ENCODE measurements around the gene TMPRSS3. TPM values are rescaled to one million over a fixed set of nuclear protein-coding genes. Genes with fewer than 3 reads are reported as not detected.

TMPRSS3 gene
- total and polyA plus RNA-seq, 9 donors, result 0.13 to 0.32 (median 0.17) TPM; not detected in 5

GRCh38 chr21:42364304-42364865 lies 31.5 kb downstream of the TMPRSS3 start:
- Histone ChIP-seq H3K27me3 (ENCODE audit: control insufficient read depth, insufficient read depth, low read length) (peaks cover 39% of the 10 kb centered on the region), H3K36me3 (ENCODE audit: control insufficient read depth, insufficient read depth, low read length) (no peaks in the 10 kb centered on the region), H3K4me3 (ENCODE audit: low read length) (no peak overlapping the region), H3K9me3 (replicated peaks; ENCODE audit: control insufficient read depth, low read depth, low read length) (peaks cover 2% of the 10 kb centered on the region), H3K27ac (ENCODE audit: low read length) (no peak overlapping the region), H3K4me1 (ENCODE audit: control insufficient read depth, insufficient read depth, low read length) (no peaks in the 10 kb centered on the region)
- 64% methylated on average over 12 of the region's 13 CpGs for WGBS (ENCODE audit: insufficient coverage)
- no peak for DNase-seq

DNA sequence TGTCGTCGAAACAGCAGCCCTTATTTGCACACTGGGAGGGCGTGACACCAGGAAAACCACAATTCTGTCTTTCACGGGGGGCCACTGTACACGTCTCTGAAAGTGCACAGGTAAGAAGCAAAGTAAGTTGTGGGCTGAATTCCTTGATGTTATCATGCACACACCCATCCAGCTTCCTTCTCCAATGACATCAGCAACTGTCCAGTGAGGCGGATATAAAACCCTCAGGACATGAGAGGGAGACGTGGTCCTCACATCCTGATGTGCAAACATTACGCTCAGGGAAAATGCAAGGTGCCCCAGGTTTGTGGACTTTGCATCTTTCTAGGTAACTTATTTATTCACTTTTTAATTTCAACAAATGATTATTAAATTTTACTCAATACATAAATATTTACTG lies 32.5 kb downstream of the TMPRSS3 start:
- peaks cover 39% of the 10 kb centered on the region for H3K27me3 ChIP-seq (ENCODE audit: control insufficient read depth, insufficient read depth, low read length)
- peaks cover 2% of the 10 kb centered on the region for H3K9me3 ChIP-seq (replicated peaks; ENCODE audit: control insufficient read depth, low read depth, low read length)
- H3K27ac ChIP-seq (ENCODE audit: low read length), result no peak overlapping the region
- 91% methylated on average over 3 of the region's 8 CpGs for WGBS (ENCODE audit: insufficient coverage)
- no peaks in the 10 kb centered on the region for H3K36me3 ChIP-seq (ENCODE audit: control insufficient read depth, insufficient read depth, low read length)
- no peak for DNase-seq
- no peak overlapping the region for H3K4me3 ChIP-seq (ENCODE audit: low read length)
- no peaks in the 10 kb centered on the region for H3K4me1 ChIP-seq (ENCODE audit: control insufficient read depth, insufficient read depth, low read length)

GRCh38 chr21:42362700-42363099 lies 33.2 kb downstream of the TMPRSS3 start:
- DNase-seq, result no peak
- H3K27me3 ChIP-seq (ENCODE audit: control insufficient read depth, insufficient read depth, low read length), result peaks cover 39% of the 10 kb centered on the region
- no peaks in the 10 kb centered on the region for H3K4me1 ChIP-seq (ENCODE audit: control insufficient read depth, insufficient read depth, low read length)
- no peak overlapping the region for H3K27ac ChIP-seq (ENCODE audit: low read length)
- H3K4me3 ChIP-seq (ENCODE audit: low read length), result no peak overlapping the region
- H3K9me3 ChIP-seq (replicated peaks; ENCODE audit: control insufficient read depth, low read depth, low read length), result peaks cover 2% of the 10 kb centered on the region
- no CpG with 5 or more reads among the region's 9 CpGs for WGBS (ENCODE audit: insufficient coverage)
- H3K36me3 ChIP-seq (ENCODE audit: control insufficient read depth, insufficient read depth, low read length), result no peaks in the 10 kb centered on the region

DNA sequence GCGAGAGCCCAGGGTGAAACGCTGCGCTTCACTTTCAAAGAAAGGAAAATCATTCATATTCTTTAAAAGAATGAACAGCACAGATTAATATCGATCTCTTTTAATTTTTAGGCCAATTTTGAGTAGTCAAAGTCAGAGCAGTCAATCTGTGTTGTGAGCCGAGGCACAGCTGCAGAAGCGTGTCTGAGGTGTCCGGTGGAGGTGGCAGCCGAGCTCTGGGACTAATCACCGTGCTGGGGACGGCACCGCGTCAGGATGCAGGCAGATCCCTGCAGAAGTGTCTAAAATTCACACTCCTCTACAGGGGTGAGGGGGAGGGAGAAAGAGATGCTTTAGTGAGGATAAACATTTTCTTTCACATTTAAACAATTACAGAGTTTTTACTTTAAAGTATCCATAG lies 33.7 kb downstream of the TMPRSS3 start:
- Histone ChIP-seq H3K27ac (ENCODE audit: low read length) (no peak overlapping the region), H3K9me3 (replicated peaks; ENCODE audit: control insufficient read depth, low read depth, low read length) (peaks cover 2% of the 10 kb centered on the region), H3K36me3 (ENCODE audit: control insufficient read depth, insufficient read depth, low read length) (no peaks in the 10 kb centered on the region), H3K4me1 (ENCODE audit: control insufficient read depth, insufficient read depth, low read length) (no peaks in the 10 kb centered on the region), H3K27me3 (ENCODE audit: control insufficient read depth, insufficient read depth, low read length) (peaks cover 39% of the 10 kb centered on the region), H3K4me3 (ENCODE audit: low read length) (no peak overlapping the region)
- 71% methylated on average over 3 of the region's 12 CpGs for WGBS (ENCODE audit: insufficient coverage)
- no peak for DNase-seq

- DNase-seq, result no peak
- H3K27ac ChIP-seq (ENCODE audit: low read length), result no peak overlapping the region
- H3K36me3 ChIP-seq (ENCODE audit: control insufficient read depth, insufficient read depth, low read length), result no peaks in the 10 kb centered on the region
- H3K4me3 ChIP-seq (ENCODE audit: low read length), result no peak overlapping the region
- H3K4me1 ChIP-seq (ENCODE audit: control insufficient read depth, insufficient read depth, low read length), result no peaks in the 10 kb centered on the region
- WGBS (ENCODE audit: insufficient coverage), result 0% methylated on average over 1 of the region's 7 CpGs
- peaks cover 39% of the 10 kb centered on the region for H3K27me3 ChIP-seq (ENCODE audit: control insufficient read depth, insufficient read depth, low read length)
- H3K9me3 ChIP-seq (replicated peaks; ENCODE audit: control insufficient read depth, low read depth, low read length), result peaks cover 2% of the 10 kb centered on the region
These were observed 34.6 kb downstream of the TMPRSS3 start for GRCh38 chr21:42361286-42361685.

- Histone ChIP-seq H3K27me3 (ENCODE audit: control insufficient read depth, insufficient read depth, low read length) (peaks cover 39% of the 10 kb centered on the region), H3K27ac (ENCODE audit: low read length) (no peak overlapping the region)
- 100% methylated on average over 1 of the region's 2 CpGs for WGBS (ENCODE audit: insufficient coverage)
These were observed 35.5 kb downstream of the TMPRSS3 start for GRCh38 chr21:42360317-42360716.

GRCh38 chr21:42358937-42359336 lies 36.9 kb downstream of the TMPRSS3 start:
- DNase-seq, result no peak
- 80% methylated on average over 11 of the region's 13 CpGs for WGBS (ENCODE audit: insufficient coverage)

More at GRCh38 chr21:42360317-42360716, 35.5 kb downstream of the TMPRSS3 start:
- H3K4me3 ChIP-seq (ENCODE audit: low read length), result no peak overlapping the region
- DNase-seq, result no peak
- H3K36me3 ChIP-seq (ENCODE audit: control insufficient read depth, insufficient read depth, low read length), result no peaks in the 10 kb centered on the region
- peaks cover 2% of the 10 kb centered on the region for H3K9me3 ChIP-seq (replicated peaks; ENCODE audit: control insufficient read depth, low read depth, low read length)
- H3K4me1 ChIP-seq (ENCODE audit: control insufficient read depth, insufficient read depth, low read length), result no peaks in the 10 kb centered on the region

DNA sequence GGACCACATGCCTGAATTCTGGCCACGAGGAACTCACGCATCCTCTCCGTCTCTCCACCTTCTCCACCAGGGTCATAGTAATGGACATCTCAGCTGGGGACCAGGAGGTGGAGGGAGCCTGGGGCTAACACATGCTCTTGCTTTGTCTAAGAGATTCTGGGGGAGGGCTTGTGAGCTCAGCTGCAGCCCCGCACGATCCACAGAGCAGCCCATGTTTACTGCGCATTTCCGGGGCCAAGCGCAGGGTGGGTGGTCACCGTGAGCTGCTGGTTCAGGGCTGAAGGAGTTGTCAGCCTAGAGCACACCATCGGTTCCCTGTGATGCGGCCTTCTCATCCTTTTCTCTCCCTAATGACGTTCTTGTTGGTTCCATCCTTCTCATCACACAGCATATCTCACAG lies 37.6 kb downstream of the TMPRSS3 start:
- Histone ChIP-seq H3K9me3 (replicated peaks; ENCODE audit: control insufficient read depth, low read depth, low read length) (peaks cover 2% of the 10 kb centered on the region), H3K36me3 (ENCODE audit: control insufficient read depth, insufficient read depth, low read length) (no peaks in the 10 kb centered on the region), H3K4me3 (ENCODE audit: low read length) (no peak overlapping the region), H3K4me1 (ENCODE audit: control insufficient read depth, insufficient read depth, low read length) (no peaks in the 10 kb centered on the region), H3K27ac (ENCODE audit: low read length) (no peak overlapping the region), H3K27me3 (ENCODE audit: control insufficient read depth, insufficient read depth, low read length) (peaks cover 28% of the 10 kb centered on the region)
- 93% methylated on average over 9 of the region's 12 CpGs for WGBS (ENCODE audit: insufficient coverage)
- DNase-seq, result no peak

More at GRCh38 chr21:42358937-42359336, 36.9 kb downstream of the TMPRSS3 start:
- Histone ChIP-seq H3K36me3 (ENCODE audit: control insufficient read depth, insufficient read depth, low read length) (no peaks in the 10 kb centered on the region), H3K9me3 (replicated peaks; ENCODE audit: control insufficient read depth, low read depth, low read length) (peaks cover 2% of the 10 kb centered on the region), H3K27ac (ENCODE audit: low read length) (no peak overlapping the region), H3K27me3 (ENCODE audit: control insufficient read depth, insufficient read depth, low read length) (peaks cover 31% of the 10 kb centered on the region), H3K4me1 (ENCODE audit: control insufficient read depth, insufficient read depth, low read length) (no peaks in the 10 kb centered on the region), H3K4me3 (ENCODE audit: low read length) (no peak overlapping the region)

- peaks cover 19% of the 10 kb centered on the region for H3K27me3 ChIP-seq (ENCODE audit: control insufficient read depth, insufficient read depth, low read length)
- WGBS (ENCODE audit: insufficient coverage), result no CpG with 5 or more reads among the region's 3 CpGs
- H3K9me3 ChIP-seq (replicated peaks; ENCODE audit: control insufficient read depth, low read depth, low read length), result peaks cover 2% of the 10 kb centered on the region
- no peak for DNase-seq
- H3K4me1 ChIP-seq (ENCODE audit: control insufficient read depth, insufficient read depth, low read length), result no peaks in the 10 kb centered on the region
- no peaks in the 10 kb centered on the region for H3K36me3 ChIP-seq (ENCODE audit: control insufficient read depth, insufficient read depth, low read length)
- H3K27ac ChIP-seq (ENCODE audit: low read length), result no peak overlapping the region
- no peak overlapping the region for H3K4me3 ChIP-seq (ENCODE audit: low read length)
These were observed 38.5 kb downstream of the TMPRSS3 start for GRCh38 chr21:42357307-42357706.

GRCh38 chr21:42356650-42357049 lies 39.2 kb downstream of the TMPRSS3 start:
- DNase-seq, result no peak
- 57% methylated on average over 6 of the region's 6 CpGs for WGBS (ENCODE audit: insufficient coverage)

GRCh38 chr21:42356046-42356445 lies 39.8 kb downstream of the TMPRSS3 start:
- Histone ChIP-seq H3K4me3 (ENCODE audit: low read length) (no peak overlapping the region), H3K36me3 (ENCODE audit: control insufficient read depth, insufficient read depth, low read length) (no peaks in the 10 kb centered on the region), H3K27ac (ENCODE audit: low read length) (no peak overlapping the region), H3K4me1 (ENCODE audit: control insufficient read depth, insufficient read depth, low read length) (no peaks in the 10 kb centered on the region), H3K9me3 (replicated peaks; ENCODE audit: control insufficient read depth, low read depth, low read length) (peaks cover 2% of the 10 kb centered on the region), H3K27me3 (ENCODE audit: control insufficient read depth, insufficient read depth, low read length) (peaks cover 9% of the 10 kb centered on the region)
- no peak for DNase-seq
- 63% methylated on average over 1 of the region's 2 CpGs for WGBS (ENCODE audit: insufficient coverage)

More at GRCh38 chr21:42356650-42357049, 39.2 kb downstream of the TMPRSS3 start:
- Histone ChIP-seq H3K4me3 (ENCODE audit: low read length) (no peak overlapping the region), H3K36me3 (ENCODE audit: control insufficient read depth, insufficient read depth, low read length) (no peaks in the 10 kb centered on the region), H3K27ac (ENCODE audit: low read length) (no peak overlapping the region), H3K27me3 (ENCODE audit: control insufficient read depth, insufficient read depth, low read length) (peaks cover 13% of the 10 kb centered on the region), H3K4me1 (ENCODE audit: control insufficient read depth, insufficient read depth, low read length) (no peaks in the 10 kb centered on the region), H3K9me3 (replicated peaks; ENCODE audit: control insufficient read depth, low read depth, low read length) (peaks cover 2% of the 10 kb centered on the region)

All from muscle of leg (tissue), 11 donors.